ENCODE results near the gene JAK1.

GRCh38 chr1:64906447-64906846 is 59.9 kb downstream of the JAK1 start:
- TF ChIP-seq REST (IDR thresholded peaks at IDR 0.05; ENCODE audit: low read depth) = no peak
- TF ChIP-seq EGR1 (IDR thresholded peaks at IDR 0.05) = no peak
- no peak for TF ChIP-seq EP300 (IDR thresholded peaks at IDR 0.05; ENCODE audit: borderline replicate concordance)

All from Ishikawa (cell line).